ENCODE measurements around the gene LGALS7. TPM values are rescaled to one million over a fixed set of nuclear protein-coding genes. Genes with fewer than 3 reads are reported as not detected.

The LGALS7 gene
- total and polyA plus RNA-seq, 2 of the 13 experiments (the other 11 are each of a cell fraction or from before 2014, with no cell fraction given) = 0.73 TPM; not detected in 1

DNA sequence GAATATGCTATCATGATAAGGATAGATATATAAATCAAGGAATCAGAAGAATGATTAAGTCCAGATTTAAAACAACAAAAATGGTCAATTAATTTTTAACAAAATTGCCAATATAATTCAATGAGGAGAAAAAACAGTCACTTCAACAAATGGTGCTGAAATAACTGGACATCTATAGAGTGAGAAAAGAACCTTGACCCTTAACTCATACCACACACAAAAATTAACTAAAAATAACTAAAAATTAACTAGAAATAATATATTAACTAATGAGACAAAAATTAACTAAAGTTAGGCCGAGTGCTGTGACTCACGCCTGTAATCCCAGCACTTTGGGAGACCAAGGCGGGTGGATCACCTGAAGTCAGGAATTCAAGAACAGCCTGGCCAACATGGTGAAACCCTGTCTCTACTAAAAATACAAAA, 9.5 kb downstream of the LGALS7 start (continued):
- TF ChIP-seq ZSCAN12 (CRISPR knock-in tag; IDR thresholded peaks at IDR 0.05) = no peak
- 0 out of 2 replicates have a peak, but pooled peaks have one; percentile 42 for TF ChIP-seq POLR2G (IDR thresholded peaks at IDR 0.05; ENCODE audit: low read depth, low read length)
- TF ChIP-seq RBM22 (optimal IDR thresholded peaks at IDR 0.05; ENCODE audit: low read length) = no peak
- no peak for TF ChIP-seq PAF1 (CRISPR knock-in tag; IDR thresholded peaks at IDR 0.05)
- TF ChIP-seq RAD51 (IDR thresholded peaks at IDR 0.05; ENCODE audit: borderline replicate concordance) = peak; percentile 24; the same call in 1 of the 2 replicates
- TF ChIP-seq TOE1 (CRISPR knock-in tag; IDR thresholded peaks at IDR 0.05) = no peak
- no peak for TF ChIP-seq ISX (CRISPR knock-in tag; conservative IDR thresholded peaks at IDR 0.05)
- no peak for TF ChIP-seq ZNF382 (CRISPR knock-in tag; IDR thresholded peaks at IDR 0.05; ENCODE audit: borderline replicate concordance)
- peak; percentile 33; the same call in 1 of the 2 replicates for TF ChIP-seq RXRB (CRISPR knock-in tag; IDR thresholded peaks at IDR 0.05; ENCODE audit: borderline replicate concordance)
- TF ChIP-seq SP4 (CRISPR knock-in tag; IDR thresholded peaks at IDR 0.05) = no peak
- no peak for TF ChIP-seq ZC3H13 (CRISPR knock-in tag; IDR thresholded peaks at IDR 0.05)
- peak; percentile 75 for TF ChIP-seq NR2F6 (IDR thresholded peaks at IDR 0.05)
- TF ChIP-seq NR2F6 (CRISPR knock-in tag; IDR thresholded peaks at IDR 0.05) = peak; percentile 50
- TF ChIP-seq, protein P1, sequence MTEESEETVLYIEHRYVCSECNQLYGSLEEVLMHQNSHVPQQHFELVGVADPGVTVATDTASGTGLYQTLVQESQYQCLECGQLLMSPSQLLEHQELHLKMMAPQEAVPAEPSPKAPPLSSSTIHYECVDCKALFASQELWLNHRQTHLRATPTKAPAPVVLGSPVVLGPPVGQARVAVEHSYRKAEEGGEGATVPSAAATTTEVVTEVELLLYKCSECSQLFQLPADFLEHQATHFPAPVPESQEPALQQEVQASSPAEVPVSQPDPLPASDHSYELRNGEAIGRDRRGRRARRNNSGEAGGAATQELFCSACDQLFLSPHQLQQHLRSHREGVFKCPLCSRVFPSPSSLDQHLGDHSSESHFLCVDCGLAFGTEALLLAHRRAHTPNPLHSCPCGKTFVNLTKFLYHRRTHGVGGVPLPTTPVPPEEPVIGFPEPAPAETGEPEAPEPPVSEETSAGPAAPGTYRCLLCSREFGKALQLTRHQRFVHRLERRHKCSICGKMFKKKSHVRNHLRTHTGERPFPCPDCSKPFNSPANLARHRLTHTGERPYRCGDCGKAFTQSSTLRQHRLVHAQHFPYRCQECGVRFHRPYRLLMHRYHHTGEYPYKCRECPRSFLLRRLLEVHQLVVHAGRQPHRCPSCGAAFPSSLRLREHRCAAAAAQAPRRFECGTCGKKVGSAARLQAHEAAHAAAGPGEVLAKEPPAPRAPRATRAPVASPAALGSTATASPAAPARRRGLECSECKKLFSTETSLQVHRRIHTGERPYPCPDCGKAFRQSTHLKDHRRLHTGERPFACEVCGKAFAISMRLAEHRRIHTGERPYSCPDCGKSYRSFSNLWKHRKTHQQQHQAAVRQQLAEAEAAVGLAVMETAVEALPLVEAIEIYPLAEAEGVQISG (CRISPR knock-in tag; IDR thresholded peaks at IDR 0.05) = no peak
- no peak for TF ChIP-seq KAT8 (CRISPR knock-in tag; IDR thresholded peaks at IDR 0.05)
- TF ChIP-seq TBP (CRISPR knock-in tag; IDR thresholded peaks at IDR 0.05) = no peak
- no peak for TF ChIP-seq ZNF501 (CRISPR knock-in tag; IDR thresholded peaks at IDR 0.05)
- peak; percentile 39; the same call in 1 of the 2 replicates for TF ChIP-seq GATAD2A (CRISPR knock-in tag; IDR thresholded peaks at IDR 0.05)
- TF ChIP-seq ZFP90 (CRISPR knock-in tag; IDR thresholded peaks at IDR 0.05; ENCODE audit: borderline replicate concordance) = no peak
- no peak for TF ChIP-seq AKAP8 (CRISPR knock-in tag; IDR thresholded peaks at IDR 0.05)
- TF ChIP-seq CREM (IDR thresholded peaks at IDR 0.05) = peak; percentile 11; the same call in 1 of the 2 replicates
- no peak for TF ChIP-seq CREM (CRISPR knock-in tag; IDR thresholded peaks at IDR 0.05)
- TF ChIP-seq ZBTB38 (CRISPR knock-in tag; IDR thresholded peaks at IDR 0.05) = no peak
- TF ChIP-seq ZNF678 (CRISPR knock-in tag; IDR thresholded peaks at IDR 0.05) = no peak
- TF ChIP-seq SMAD1 (CRISPR knock-in tag; IDR thresholded peaks at IDR 0.05; ENCODE audit: borderline replicate concordance, low read depth) = no peak
- TF ChIP-seq, protein P2, sequence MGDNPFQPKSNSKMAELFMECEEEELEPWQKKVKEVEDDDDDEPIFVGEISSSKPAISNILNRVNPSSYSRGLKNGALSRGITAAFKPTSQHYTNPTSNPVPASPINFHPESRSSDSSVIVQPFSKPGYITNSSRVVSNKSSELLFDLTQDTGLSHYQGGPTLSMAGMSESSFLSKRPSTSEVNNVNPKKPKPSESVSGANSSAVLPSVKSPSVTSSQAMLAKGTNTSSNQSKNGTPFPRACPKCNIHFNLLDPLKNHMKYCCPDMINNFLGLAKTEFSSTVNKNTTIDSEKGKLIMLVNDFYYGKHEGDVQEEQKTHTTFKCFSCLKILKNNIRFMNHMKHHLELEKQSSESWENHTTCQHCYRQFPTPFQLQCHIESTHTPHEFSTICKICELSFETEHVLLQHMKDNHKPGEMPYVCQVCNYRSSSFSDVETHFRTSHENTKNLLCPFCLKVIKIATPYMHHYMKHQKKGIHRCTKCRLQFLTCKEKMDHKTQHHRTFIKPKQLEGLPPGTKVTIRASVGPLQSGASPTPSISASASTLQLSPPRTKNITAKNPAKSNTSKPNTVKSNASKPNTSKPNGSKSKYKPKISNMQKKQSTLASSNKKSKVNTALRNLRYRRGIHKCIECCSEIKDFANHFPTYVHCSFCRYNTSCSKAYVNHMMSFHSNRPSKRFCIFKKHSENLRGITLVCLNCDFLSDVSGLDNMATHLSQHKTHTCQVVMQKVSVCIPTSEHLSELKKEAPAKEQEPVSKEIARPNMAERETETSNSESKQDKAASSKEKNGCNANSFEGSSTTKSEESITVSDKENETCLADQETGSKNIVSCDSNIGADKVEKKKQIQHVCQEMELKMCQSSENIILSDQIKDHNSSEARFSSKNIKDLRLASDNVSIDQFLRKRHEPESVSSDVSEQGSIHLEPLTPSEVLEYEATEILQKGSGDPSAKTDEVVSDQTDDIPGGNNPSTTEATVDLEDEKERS (CRISPR knock-in tag; IDR thresholded peaks at IDR 0.05) = no peak
- no peak for TF ChIP-seq ZBTB7B (CRISPR knock-in tag; IDR thresholded peaks at IDR 0.05)
- TF ChIP-seq CENPT (CRISPR knock-in tag; IDR thresholded peaks at IDR 0.05; ENCODE audit: low read depth) = no peak
- TF ChIP-seq MIXL1 (CRISPR knock-in tag; IDR thresholded peaks at IDR 0.05) = peak; percentile 62; the same call in 1 of the 2 replicates
- no peak for TF ChIP-seq REPIN1 (CRISPR knock-in tag; IDR thresholded peaks at IDR 0.05; ENCODE audit: borderline replicate concordance, low read depth)

Measured in HepG2 (cell line).